Duodenal mucosa (tissue), 2 donors: Measurements from ENCODE around the gene SHQ1.
A peak's percentile ranks its signal among the peaks of the same experiment; 100 is the strongest.

Experiments
- H3K27ac ChIP-seq: one replicate; pipeline ENCODE4 v1.7.0; 2013; ENCODE audit warnings: low read depth, low read length
- H3K27me3 ChIP-seq, 2 donors: one replicate each; pipeline ENCODE4 v1.7.0; 2013; ENCODE audit warnings: low read length in 2 of 2, control low read depth in 1 of 2; ENCODE audit not compliant: insufficient read depth in 2 of 2, control insufficient read depth in 1 of 2
- H3K36me3 ChIP-seq, 2 donors: one replicate each; pipeline ENCODE4 v1.7.0; 2013; ENCODE audit warnings: low read length in 2 of 2, control low read depth in 1 of 2; ENCODE audit not compliant: insufficient read depth in 2 of 2, control insufficient read depth in 1 of 2
- H3K4me1 ChIP-seq, 2 donors: one replicate each; pipeline ENCODE4 v1.7.0; 2013; ENCODE audit warnings: low read length in 2 of 2, control low read depth in 1 of 2; ENCODE audit not compliant: insufficient read depth in 2 of 2, control insufficient read depth in 1 of 2
- H3K4me3 ChIP-seq, 2 donors: one replicate each; pipeline ENCODE4 v1.7.0; 2013; ENCODE audit warnings: low read length in 2 of 2, low read depth in 1 of 2
- H3K9ac ChIP-seq, 2 donors: one replicate each; pipeline ENCODE4 v1.7.0; 2013; ENCODE audit warnings: low read length in 2 of 2, low read depth in 1 of 2
- H3K9me3 ChIP-seq, 2 donors: one replicate each; pipeline ENCODE4 v1.7.0; 2013; ENCODE audit warnings: low read length in 2 of 2, control low read depth in 1 of 2; ENCODE audit not compliant: control insufficient read depth in 1 of 2

The SHQ1 gene

DNA sequence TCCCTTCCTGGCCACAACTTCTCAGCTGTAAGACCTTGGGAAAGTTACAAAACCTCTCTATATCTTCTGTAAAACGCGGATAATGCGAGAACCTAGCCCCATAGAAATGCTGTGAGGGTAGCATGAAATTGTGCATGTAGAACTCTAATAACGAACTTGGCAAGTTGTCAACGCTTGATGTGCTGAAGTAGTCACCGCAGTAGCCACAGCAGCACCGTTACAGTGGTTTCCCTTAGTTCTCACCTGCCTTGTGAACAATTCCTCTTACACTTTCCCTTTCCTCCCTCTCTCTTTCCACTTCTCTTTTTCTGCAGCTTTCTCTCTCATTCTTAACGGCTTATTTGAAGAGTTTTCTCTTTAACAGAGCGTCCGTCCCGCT is 447 bp upstream of the SHQ1 start:
- Histone ChIP-seq H3K4me3 (peak overlapping the region; percentile 95 to 96), H3K27me3 (no peaks in the 10 kb centered on the region), H3K4me1 (peaks cover 21 to 28% of the 10 kb centered on the region in 2 donors), H3K9ac (no peak overlapping the region), H3K9me3 (no peaks in the 10 kb centered on the region), H3K36me3 (no peaks in the 10 kb centered on the region), H3K27ac (no peak overlapping the region)

DNA sequence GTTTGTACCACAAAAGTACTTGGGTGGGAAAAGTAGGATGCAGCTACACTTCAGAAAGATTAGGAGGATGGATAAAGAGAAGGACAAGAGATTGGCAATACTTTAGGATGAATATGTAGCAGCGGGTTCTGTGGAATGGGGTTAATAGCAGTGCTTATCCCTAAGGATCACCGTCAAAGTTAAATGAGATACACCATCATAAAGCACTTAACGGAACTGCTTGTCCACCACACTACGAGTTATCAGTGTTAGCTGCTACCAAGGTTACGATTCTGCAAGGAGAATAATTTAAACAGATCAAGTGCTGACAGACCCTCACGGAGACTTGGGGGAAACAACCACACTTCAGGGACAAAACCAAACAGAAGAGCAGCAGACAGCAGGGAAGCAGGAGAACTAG is 963 bp downstream of the SHQ1 start:
- Histone ChIP-seq H3K27ac (no peak overlapping the region), H3K4me1 (peaks cover 21 to 28% of the 10 kb centered on the region in 2 donors), H3K9me3 (no peaks in the 10 kb centered on the region), H3K36me3 (no peaks in the 10 kb centered on the region), H3K4me3 (peak overlapping the region; percentile 95 to 96), H3K27me3 (no peaks in the 10 kb centered on the region), H3K9ac (peak overlapping the region; percentile 76 to 77)

DNA sequence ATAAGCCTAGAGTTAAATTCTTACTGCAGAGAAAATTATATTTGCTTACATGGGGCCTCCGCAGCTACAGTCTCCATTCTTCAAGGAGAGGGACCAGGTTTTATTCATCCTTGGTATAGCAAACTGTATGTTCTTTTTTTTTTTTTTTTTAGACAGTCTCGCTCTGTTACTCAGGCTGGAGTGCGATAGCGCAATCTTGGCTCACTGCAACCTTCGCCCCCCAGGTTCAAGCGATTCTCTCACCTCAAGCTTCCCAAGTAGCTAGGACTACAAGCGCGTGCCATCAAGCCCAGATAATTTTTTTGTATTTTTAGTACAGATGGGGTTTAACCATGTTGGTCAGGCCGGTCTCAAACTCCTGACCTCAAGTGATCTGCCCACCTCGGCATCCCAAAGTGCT is 2.1 kb downstream of the SHQ1 start:
- Histone ChIP-seq H3K4me1 (peaks cover 21 to 28% of the 10 kb centered on the region in 2 donors), H3K9ac (no peak overlapping the region), H3K4me3 (peak overlapping the region in 1 of 2 donors; percentile 95), H3K27me3 (no peaks in the 10 kb centered on the region), H3K36me3 (peaks cover 0 to 8% of the 10 kb centered on the region in 2 donors), H3K27ac (no peak overlapping the region), H3K9me3 (no peaks in the 10 kb centered on the region)

DNA sequence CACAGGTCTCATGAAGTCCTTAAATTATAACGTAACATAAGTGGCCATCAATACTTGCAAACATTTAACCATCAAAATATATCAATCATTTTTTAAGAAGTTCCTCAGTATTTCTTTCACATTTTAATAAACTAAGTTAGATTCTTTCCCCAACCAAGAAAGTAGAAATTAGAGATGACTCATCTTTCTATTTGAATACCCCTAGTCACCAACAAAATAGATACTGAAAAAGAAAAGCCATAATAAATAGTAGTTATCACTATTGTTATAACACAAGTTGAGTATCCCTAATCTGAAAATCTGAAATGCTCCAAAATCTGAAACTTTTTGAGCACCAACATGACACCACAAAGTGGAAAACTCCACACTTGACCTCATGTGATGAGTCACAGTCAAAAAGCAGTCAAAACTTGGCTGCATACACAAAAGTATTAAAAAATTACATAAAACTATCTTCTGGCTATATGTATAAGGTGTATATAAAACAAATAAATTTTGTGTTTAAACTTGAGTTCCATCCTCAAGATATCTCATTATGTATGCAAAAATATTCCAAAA is 3.7 kb downstream of the SHQ1 start:
- Histone ChIP-seq H3K9me3 (no peaks in the 10 kb centered on the region), H3K4me1 (peaks cover 21 to 28% of the 10 kb centered on the region in 2 donors), H3K36me3 (peaks cover 2 to 16% of the 10 kb centered on the region in 2 donors), H3K27ac (no peak overlapping the region), H3K4me3 (no peak overlapping the region), H3K27me3 (no peaks in the 10 kb centered on the region), H3K9ac (no peak overlapping the region)

DNA sequence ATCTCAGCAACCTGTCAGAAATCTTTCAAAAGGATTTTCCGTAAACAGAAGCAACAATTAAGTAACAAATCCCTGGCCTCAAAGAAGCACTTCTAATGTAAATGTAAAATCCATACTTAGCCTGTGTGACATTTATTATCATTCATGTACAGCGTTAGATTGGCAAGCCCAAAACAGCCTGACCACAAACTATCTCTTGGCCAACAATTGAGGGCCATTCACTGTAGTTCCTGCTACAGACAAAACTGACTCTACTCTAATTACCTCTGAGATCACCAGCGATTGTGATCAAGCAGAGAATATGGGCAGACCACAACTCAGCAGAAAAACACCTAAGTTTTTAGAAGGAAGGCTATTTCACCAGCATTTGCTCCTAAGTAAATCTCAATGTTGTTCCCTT is 9.2 kb downstream of the SHQ1 start:
- Histone ChIP-seq H3K36me3 (peaks cover 19 to 50% of the 10 kb centered on the region in 2 donors), H3K27ac (no peak overlapping the region), H3K27me3 (no peaks in the 10 kb centered on the region), H3K9ac (no peak overlapping the region), H3K4me1 (no peaks in the 10 kb centered on the region), H3K4me3 (no peak overlapping the region), H3K9me3 (no peaks in the 10 kb centered on the region)

GRCh38 chr3:72836923-72837322 is 11.3 kb downstream of the SHQ1 start:
- Histone ChIP-seq H3K9ac (no peak overlapping the region), H3K4me3 (no peak overlapping the region), H3K27me3 (no peaks in the 10 kb centered on the region), H3K4me1 (no peaks in the 10 kb centered on the region), H3K9me3 (no peaks in the 10 kb centered on the region), H3K27ac (no peak overlapping the region), H3K36me3 (peaks cover 19 to 50% of the 10 kb centered on the region in 2 donors)

GRCh38 chr3:72836416-72836815 is 11.8 kb downstream of the SHQ1 start:
- H3K4me3 ChIP-seq: no peak overlapping the region
- H3K27me3 ChIP-seq: no peaks in the 10 kb centered on the region
- no peak overlapping the region for H3K9ac ChIP-seq
- H3K27ac ChIP-seq: no peak overlapping the region
- no peaks in the 10 kb centered on the region for H3K4me1 ChIP-seq
- no peaks in the 10 kb centered on the region for H3K9me3 ChIP-seq
- peaks cover 20 to 49% of the 10 kb centered on the region in 2 donors for H3K36me3 ChIP-seq

DNA sequence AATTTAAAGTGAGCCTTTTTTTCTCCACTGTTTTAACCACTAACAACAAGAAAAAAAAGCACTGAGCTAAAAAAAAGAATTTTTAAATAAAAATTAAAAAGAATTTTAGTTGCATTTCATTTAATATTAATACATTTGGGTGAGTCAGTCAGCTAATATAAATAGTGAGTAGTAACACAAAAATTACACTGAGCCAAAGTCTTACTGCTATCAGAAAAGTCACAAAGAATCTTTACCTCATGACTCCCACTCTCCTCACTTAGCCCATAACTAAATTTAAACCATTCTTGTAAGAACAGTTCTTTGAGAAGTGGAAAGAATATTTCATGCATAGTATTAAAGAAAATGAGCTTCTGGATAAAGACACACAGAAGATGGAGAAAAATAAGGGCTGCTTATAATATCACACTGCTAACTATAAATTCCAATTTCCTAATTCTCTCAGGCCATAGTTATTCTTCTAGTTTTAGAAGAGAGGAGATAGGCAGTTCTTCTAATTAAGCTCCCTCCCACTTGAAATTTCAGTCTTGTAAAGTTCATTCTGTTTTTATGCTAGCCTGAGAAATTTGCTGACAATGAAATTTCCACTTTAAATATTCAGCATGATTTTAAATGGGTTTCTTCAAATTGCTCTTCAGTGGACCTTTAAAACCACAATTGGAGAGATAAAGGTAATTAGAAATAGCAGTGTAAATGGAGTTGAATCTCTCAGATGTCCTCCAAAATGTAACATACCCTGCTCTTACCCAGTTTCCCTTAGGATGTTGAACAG is 17.6 kb downstream of the SHQ1 start:
- no peak overlapping the region for H3K9ac ChIP-seq
- H3K4me1 ChIP-seq: no peaks in the 10 kb centered on the region
- no peaks in the 10 kb centered on the region for H3K27me3 ChIP-seq
- H3K27ac ChIP-seq: no peak overlapping the region
- peaks cover 12 to 17% of the 10 kb centered on the region in 2 donors for H3K36me3 ChIP-seq
- H3K4me3 ChIP-seq: no peak overlapping the region
- H3K9me3 ChIP-seq: no peaks in the 10 kb centered on the region

DNA sequence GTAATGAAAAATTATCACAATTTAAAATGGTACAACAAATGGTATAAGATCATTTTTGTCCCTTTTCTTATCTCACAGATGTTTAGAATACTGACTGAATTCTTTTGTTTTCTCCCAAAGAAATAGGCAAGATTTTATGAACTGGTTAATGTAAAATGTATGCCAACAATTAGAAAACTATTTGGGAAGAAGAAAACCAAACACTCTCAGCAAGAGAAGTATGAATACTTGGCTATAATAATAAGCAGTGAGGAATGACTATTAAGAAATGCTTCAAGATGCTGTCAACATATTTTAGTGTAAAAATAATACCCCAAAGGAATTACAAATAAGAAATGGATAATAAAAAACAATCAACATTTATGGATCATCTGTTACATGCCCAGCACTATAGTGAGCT is 18.5 kb downstream of the SHQ1 start:
- no peak overlapping the region for H3K4me3 ChIP-seq
- no peak overlapping the region for H3K9ac ChIP-seq
- peaks cover 8 to 11% of the 10 kb centered on the region in 2 donors for H3K36me3 ChIP-seq
- H3K27me3 ChIP-seq: no peaks in the 10 kb centered on the region
- no peak overlapping the region for H3K27ac ChIP-seq
- H3K4me1 ChIP-seq: no peaks in the 10 kb centered on the region
- H3K9me3 ChIP-seq: no peaks in the 10 kb centered on the region

DNA sequence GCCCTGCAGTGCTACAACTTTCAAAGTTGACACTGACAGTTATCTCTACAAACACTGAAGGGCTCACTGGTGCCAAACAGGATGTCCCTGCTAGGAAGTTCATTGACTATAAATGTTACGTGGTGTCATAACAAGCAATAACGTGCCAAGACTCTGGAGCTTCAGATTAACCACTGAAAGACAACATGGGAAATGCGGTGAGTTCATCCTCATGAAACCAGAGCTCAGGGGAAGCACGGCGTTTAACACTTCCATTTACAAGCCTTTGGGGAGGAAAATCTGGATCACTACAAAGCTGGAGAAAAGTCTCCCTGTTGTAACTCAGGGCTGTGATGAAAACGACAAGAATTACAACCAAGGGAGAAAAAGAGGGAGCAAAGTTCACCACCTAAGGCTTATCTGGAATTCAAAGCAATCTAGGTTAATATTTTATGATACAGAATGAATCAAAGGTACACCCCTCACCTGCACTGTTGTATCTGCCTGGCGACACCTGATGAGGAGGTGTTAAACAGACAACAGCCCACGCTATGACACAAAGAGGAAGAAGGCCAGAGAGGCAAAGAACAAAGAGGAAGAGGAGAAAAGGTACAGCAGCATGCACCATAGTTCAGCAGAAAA is 27.0 kb downstream of the SHQ1 start:
- peak overlapping the region; percentile 33 to 34 for H3K4me3 ChIP-seq
- peak overlapping the region in 1 of 2 donors; percentile 28 for H3K9ac ChIP-seq
- no peak overlapping the region for H3K27ac ChIP-seq
- H3K27me3 ChIP-seq: no peaks in the 10 kb centered on the region
- H3K36me3 ChIP-seq: peaks cover 0 to 3% of the 10 kb centered on the region in 2 donors
- H3K9me3 ChIP-seq: no peaks in the 10 kb centered on the region
- H3K4me1 ChIP-seq: peaks cover 37 to 40% of the 10 kb centered on the region in 2 donors
